NB4 (cell line): Measurements from ENCODE around the gene PAH.

Experiments
- MYC ChIP-seq: IDR thresholded peaks from 2 replicates; pipeline ENCODE4 v1.6.1; 2011; ENCODE audit warnings: low read depth, low read length
- POLR2A ChIP-seq: IDR thresholded peaks from 2 replicates; pipeline ENCODE4 v1.6.1; 2011; ENCODE audit warnings: mild to moderate bottlenecking; ENCODE audit not compliant: insufficient read length; ENCODE audit errors: extremely low read depth

DNA sequence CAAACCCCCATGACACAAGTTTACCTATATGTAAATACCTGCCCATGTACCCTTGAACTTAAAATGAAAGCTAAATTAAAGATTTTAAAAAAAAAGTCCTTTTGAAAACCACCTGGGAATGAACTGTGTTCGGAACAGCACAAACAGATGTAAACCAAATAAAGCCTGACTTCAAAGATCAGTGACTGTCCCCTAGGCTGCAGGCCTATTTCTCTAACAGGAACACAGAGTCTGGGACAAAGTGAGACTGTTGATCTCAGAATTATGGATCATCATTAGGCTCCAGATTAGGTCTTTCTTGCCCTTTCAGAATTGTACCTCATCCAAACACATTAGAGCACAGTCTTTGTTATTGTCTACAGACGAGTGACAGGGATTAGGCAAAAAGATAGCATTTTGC, 54.6 kb downstream of the PAH start:
- TF ChIP-seq POLR2A (no peak), MYC (no peak)
